ENCODE measurements around the gene PHLDA3. TPM values are rescaled to one million over a fixed set of nuclear protein-coding genes. Genes with fewer than 3 reads are reported as not detected.

Gene PHLDA3
- total and polyA plus RNA-seq, 7 donors: 3.2 to 135 (median 93.4) TPM

DNA sequence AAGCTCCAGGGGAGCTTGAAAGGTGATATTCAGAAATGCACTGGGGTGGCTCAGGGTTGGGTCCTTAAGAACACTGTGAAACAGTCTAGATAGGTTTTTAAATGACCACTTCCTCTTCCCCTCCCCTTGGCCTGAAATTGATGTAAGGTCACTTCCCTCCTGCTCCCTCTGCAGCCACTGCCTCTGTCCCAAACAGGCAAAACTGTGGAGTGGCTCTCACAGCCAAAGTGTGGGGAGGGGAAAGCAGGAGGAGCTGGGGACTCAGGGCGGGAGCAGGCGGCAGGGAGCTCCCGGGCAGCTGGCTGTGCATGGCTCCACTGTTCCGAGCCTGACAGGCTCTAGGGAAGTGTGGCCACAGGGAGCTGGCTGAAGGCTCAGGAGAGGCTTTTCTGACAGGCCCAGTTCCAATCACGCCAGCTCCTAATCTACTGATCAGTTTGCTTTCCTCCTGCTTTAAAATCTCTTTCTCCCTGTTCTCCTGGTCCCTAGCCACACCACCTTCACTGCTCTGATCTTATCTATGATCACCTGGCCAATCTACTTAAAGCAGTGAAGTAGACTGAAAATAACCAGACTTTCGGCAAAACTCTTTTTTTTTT, 43.1 kb upstream of the PHLDA3 start:
- DNase-seq: peak; percentile 89
- Histone ChIP-seq H3K27ac (peak overlapping the region; percentile 81 to 98 (median 93)), H3K4me3 (no peak overlapping the region), H3K4me1 (peaks cover 0 to 59% (median 43%) of the 10 kb centered on the region in 4 donors), H3K36me3 (no peaks in the 10 kb centered on the region), H3K9me3 (no peaks in the 10 kb centered on the region), H3K27me3 (no peaks in the 10 kb centered on the region)
- TF ChIP-seq EP300 (IDR thresholded peaks at IDR 0.05): no peak
- peak in 2 of 4 donors; percentile 46 to 58 for TF ChIP-seq POLR2AphosphoS5 (IDR thresholded peaks at IDR 0.05)
- intact Hi-C loops (cut with DNase I): loop anchor here (1.0 to 5.0 kb wide), 3 partner anchors 61 to 260 kb away; no protein-coding TSS in a partner anchor
- 65 to 72% methylated on average over 6 of the region's 6 CpGs for WGBS, 2 donors

DNA sequence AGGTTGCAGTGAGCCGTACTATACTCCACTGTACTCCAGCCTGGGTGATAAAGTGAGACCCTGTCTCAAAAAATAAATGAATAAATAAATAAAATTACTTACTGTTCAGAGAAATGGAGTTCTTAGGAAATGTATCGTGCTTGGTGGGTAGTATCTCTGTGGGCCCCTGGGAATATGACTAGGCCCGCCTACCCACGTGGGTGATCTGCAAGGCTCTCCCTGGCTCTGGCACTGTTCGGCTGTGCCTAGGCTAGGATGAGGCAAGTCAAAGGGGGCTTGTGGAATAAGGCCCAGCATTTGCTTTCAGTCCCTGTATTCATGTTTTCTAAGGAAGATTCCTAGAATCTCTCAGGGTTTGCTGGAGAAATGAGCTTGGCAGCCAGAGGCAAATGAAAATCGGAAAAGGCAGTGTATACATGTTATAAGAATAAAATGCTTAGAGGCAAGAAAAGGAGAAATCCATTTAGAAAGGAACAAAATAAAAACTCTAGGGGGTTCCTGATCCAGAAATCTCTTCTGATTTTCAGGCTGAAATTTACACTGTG, 42.5 kb upstream of the PHLDA3 start:
- TF ChIP-seq, protein P1, sequence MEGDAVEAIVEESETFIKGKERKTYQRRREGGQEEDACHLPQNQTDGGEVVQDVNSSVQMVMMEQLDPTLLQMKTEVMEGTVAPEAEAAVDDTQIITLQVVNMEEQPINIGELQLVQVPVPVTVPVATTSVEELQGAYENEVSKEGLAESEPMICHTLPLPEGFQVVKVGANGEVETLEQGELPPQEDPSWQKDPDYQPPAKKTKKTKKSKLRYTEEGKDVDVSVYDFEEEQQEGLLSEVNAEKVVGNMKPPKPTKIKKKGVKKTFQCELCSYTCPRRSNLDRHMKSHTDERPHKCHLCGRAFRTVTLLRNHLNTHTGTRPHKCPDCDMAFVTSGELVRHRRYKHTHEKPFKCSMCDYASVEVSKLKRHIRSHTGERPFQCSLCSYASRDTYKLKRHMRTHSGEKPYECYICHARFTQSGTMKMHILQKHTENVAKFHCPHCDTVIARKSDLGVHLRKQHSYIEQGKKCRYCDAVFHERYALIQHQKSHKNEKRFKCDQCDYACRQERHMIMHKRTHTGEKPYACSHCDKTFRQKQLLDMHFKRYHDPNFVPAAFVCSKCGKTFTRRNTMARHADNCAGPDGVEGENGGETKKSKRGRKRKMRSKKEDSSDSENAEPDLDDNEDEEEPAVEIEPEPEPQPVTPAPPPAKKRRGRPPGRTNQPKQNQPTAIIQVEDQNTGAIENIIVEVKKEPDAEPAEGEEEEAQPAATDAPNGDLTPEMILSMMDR (IDR thresholded peaks at IDR 0.05): no peak
- TF ChIP-seq EP300 (IDR thresholded peaks at IDR 0.05): no peak
- no peak for TF ChIP-seq POLR2A (IDR thresholded peaks at IDR 0.05)
- no peak for TF ChIP-seq POLR2AphosphoS5 (IDR thresholded peaks at IDR 0.05)
- DNase-seq: peak; percentile 68
- H3K27ac ChIP-seq: peak overlapping the region; percentile 81 to 98 (median 93)

DNA sequence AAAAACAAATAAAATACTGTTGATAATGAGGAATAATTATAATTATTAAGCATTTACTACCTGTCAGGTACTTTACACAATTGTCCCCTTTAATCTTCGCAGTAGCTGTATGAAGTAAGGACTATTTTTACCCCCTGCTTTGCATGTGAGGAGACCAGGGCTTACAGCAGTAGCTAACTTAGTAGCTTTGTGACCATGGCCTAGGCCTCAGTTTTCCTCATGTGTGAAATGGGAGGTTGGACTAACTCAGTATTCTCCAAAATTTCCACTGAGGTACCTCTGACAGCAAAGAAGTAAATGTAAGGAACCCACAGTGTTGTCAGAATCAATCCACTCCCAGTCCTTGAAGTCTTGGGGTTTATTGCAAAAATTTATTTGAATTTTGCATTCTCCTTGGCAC, 41.7 kb upstream of the PHLDA3 start:
- intact Hi-C loops (cut with DNase I): loop anchor here (5.0 kb wide), 1 partner anchor 258 kb away; no protein-coding TSS in a partner anchor
- no peaks in the 10 kb centered on the region for H3K36me3 ChIP-seq
- H3K4me3 ChIP-seq: no peak overlapping the region
- H3K27ac ChIP-seq: peak overlapping the region; percentile 81 to 98 (median 93)
- WGBS, 2 donors: 91 to 92% methylated on average over 1 of the region's 1 CpG
- no peaks in the 10 kb centered on the region for H3K27me3 ChIP-seq
- no peak for DNase-seq
- TF ChIP-seq EP300 (IDR thresholded peaks at IDR 0.05): no peak
- TF ChIP-seq, protein P1 (IDR thresholded peaks at IDR 0.05): no peak
- no peak for TF ChIP-seq POLR2A (IDR thresholded peaks at IDR 0.05)
- no peak for TF ChIP-seq POLR2AphosphoS5 (IDR thresholded peaks at IDR 0.05)
- H3K9me3 ChIP-seq: no peaks in the 10 kb centered on the region
- peaks cover 0 to 60% (median 43%) of the 10 kb centered on the region in 4 donors for H3K4me1 ChIP-seq

More for the DNA sequence above, 42.5 kb upstream of the PHLDA3 start:
- no peaks in the 10 kb centered on the region for H3K27me3 ChIP-seq
- 78 to 84% methylated on average over 6 of the region's 6 CpGs for WGBS, 2 donors
- H3K4me3 ChIP-seq: no peak overlapping the region
- no peaks in the 10 kb centered on the region for H3K9me3 ChIP-seq
- H3K36me3 ChIP-seq: no peaks in the 10 kb centered on the region
- intact Hi-C loops (cut with DNase I): loop anchor here (5.0 kb wide), 1 partner anchor 259 kb away; no protein-coding TSS in a partner anchor
- peaks cover 0 to 59% (median 43%) of the 10 kb centered on the region in 4 donors for H3K4me1 ChIP-seq

DNA sequence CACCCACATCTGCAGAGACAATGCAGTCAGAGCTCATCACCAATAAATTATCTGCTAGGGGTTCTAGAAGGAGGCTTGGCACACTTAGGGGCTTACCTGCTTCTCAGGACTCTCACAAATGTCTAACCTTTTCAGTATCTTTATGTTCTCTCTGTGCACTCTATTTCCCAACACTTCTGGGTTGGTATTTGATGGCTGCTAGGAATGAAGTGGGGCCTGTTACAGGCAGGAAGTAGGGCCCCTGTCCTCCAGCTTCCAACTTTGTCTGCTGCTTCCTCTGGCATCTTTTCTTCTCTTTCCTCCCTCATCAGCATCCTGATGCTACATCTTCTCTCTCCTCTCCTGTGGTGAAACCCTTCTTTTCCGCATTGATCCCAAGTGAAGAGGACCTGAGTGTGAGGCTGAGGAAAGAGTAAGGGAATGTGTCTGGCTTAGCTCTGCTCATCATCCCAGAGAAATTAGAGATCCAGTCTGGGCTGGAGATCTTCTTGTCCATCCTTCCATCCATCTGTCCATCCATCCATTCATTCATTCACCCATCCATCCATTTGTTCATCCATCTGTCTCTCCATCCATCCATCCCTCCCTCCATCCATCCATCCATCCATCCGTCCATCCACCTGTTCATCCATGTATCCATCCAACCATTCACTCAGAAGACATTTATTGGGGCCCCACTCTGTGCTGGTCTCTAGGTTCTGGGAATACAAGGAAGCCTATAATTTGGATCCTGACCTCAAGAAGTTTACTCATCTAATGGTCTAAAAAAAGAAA, 40.8 kb upstream of the PHLDA3 start:
- peak; percentile 26 for DNase-seq
- peaks cover 0 to 69% (median 45%) of the 10 kb centered on the region in 4 donors for H3K4me1 ChIP-seq
- intact Hi-C loops (cut with DNase I): loop anchor here (2.0 to 5.0 kb wide), 2 partner anchors 53 to 257 kb away; no protein-coding TSS in a partner anchor
- WGBS, 2 donors: 95 to 100% methylated on average over 2 of the region's 2 CpGs
- H3K27me3 ChIP-seq: no peaks in the 10 kb centered on the region
- no peaks in the 10 kb centered on the region for H3K9me3 ChIP-seq
- H3K27ac ChIP-seq: peak overlapping the region; percentile 92 to 98 (median 96)
- no peak overlapping the region for H3K4me3 ChIP-seq
- TF ChIP-seq POLR2A (IDR thresholded peaks at IDR 0.05) (no peak), POLR2AphosphoS5 (IDR thresholded peaks at IDR 0.05) (no peak), EP300 (IDR thresholded peaks at IDR 0.05) (no peak)
- TF ChIP-seq, protein P1 (IDR thresholded peaks at IDR 0.05): no peak
- no peaks in the 10 kb centered on the region for H3K36me3 ChIP-seq

DNA sequence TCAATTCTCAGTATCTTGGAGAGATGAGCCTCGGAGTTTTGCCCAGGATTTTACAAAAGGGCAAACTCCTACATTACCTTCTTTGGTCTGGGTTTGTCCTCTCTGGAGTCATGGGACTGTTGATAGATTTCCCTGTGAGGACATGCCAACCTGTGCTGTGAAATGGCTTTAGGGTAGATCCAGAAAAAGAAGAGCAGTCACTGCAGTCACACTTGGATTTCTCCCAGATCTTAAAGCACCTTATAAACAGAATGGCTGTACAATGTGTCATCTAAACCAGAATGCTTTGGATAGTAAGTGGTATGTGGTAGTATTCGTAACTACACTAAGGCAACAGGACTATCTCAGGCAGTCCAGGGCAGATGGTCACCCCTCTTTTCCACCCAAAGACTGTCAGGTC, 39.8 kb upstream of the PHLDA3 start:
- H3K4me3 ChIP-seq: no peak overlapping the region
- H3K27ac ChIP-seq: peak overlapping the region; percentile 92 to 98 (median 96)
- 88 to 93% methylated on average over 2 of the region's 2 CpGs for WGBS, 2 donors
- H3K36me3 ChIP-seq: no peaks in the 10 kb centered on the region
- peaks cover 0 to 67% (median 45%) of the 10 kb centered on the region in 4 donors for H3K4me1 ChIP-seq
- H3K27me3 ChIP-seq: no peaks in the 10 kb centered on the region
- TF ChIP-seq POLR2A (IDR thresholded peaks at IDR 0.05) (no peak), EP300 (IDR thresholded peaks at IDR 0.05) (peak in 1 of 4 donors; percentile 87), POLR2AphosphoS5 (IDR thresholded peaks at IDR 0.05) (peak in 3 of 4 donors; percentile 36 to 76 (median 46))
- no peaks in the 10 kb centered on the region for H3K9me3 ChIP-seq
- intact Hi-C loops (cut with DNase I): loop anchor here (2.0 kb wide), 1 partner anchor 52 kb away; no protein-coding TSS in a partner anchor
- peak; percentile 64 for DNase-seq

Measured in sigmoid colon (tissue), 7 donors.